Esophagus squamous epithelium (tissue), 4 donors: ENCODE data around the gene HSFX4.

Experiments
- POLR2A ChIP-seq, 4 donors: fragments of 450-650 bp; IDR thresholded peaks; one replicate each; pipeline ENCODE4 v1.6.1; 2017; ENCODE audit warnings: antibody characterized with exemption in 4 of 4, mild to moderate bottlenecking in 4 of 4, moderate library complexity in 3 of 4
- TF ChIP-seq, protein P1 (sequence below), 6 experiments: fragments of 450-650 bp in 4 of 6; fragments of 200-600 bp in 2 of 6; sonication (generic) in 2 of 6; IDR thresholded peaks; one replicate each; pipeline ENCODE4 v1.5.1; 2016 to 2019; ENCODE audit warnings: antibody characterized with exemption in 6 of 6, mild to moderate bottlenecking in 4 of 6, moderate library complexity in 4 of 6

- TF ChIP-seq, protein P1, sequence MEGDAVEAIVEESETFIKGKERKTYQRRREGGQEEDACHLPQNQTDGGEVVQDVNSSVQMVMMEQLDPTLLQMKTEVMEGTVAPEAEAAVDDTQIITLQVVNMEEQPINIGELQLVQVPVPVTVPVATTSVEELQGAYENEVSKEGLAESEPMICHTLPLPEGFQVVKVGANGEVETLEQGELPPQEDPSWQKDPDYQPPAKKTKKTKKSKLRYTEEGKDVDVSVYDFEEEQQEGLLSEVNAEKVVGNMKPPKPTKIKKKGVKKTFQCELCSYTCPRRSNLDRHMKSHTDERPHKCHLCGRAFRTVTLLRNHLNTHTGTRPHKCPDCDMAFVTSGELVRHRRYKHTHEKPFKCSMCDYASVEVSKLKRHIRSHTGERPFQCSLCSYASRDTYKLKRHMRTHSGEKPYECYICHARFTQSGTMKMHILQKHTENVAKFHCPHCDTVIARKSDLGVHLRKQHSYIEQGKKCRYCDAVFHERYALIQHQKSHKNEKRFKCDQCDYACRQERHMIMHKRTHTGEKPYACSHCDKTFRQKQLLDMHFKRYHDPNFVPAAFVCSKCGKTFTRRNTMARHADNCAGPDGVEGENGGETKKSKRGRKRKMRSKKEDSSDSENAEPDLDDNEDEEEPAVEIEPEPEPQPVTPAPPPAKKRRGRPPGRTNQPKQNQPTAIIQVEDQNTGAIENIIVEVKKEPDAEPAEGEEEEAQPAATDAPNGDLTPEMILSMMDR (IDR thresholded peaks at IDR 0.05): no peak
- no peak for TF ChIP-seq POLR2A (IDR thresholded peaks at IDR 0.05)
Measured at GRCh38 chrX:149916745-149917392, 12.5 kb upstream of the HSFX4 start.
